Mammary epithelial cell (primary cell): Measurements from ENCODE around the gene STXBP6.

Source experiments
- CTCF ChIP-seq, 2 donors: IDR thresholded peaks in 1 of 2; conservative IDR thresholded peaks in 1 of 2; 2 replicates each; pipeline ENCODE4 v1.5.1; 2011 to 2012; ENCODE audit warnings: inconsistent platforms in 2 of 2, low read length in 2 of 2, mild to moderate bottlenecking in 2 of 2, control low read depth in 1 of 2, low read depth in 1 of 2; ENCODE audit not compliant: insufficient read depth in 1 of 2; ENCODE audit errors: extremely low read depth in 1 of 2
- EZH2 ChIP-seq: IDR thresholded peaks from 2 replicates; pipeline ENCODE4 v1.6.1; 2012; ENCODE audit warnings: low read length, inconsistent platforms, borderline replicate concordance

GRCh38 chr14:24995016-24995415, 54.9 kb downstream of the STXBP6 start:
- TF ChIP-seq EZH2, result no peak
- TF ChIP-seq CTCF (conservative IDR thresholded peaks at IDR 0.05 in 1 of 2, IDR thresholded peaks at IDR 0.05 in 1 of 2; ENCODE audit: extremely low read depth in 1 of 2, insufficient read depth in 1 of 2, low read depth in 1 of 2, low read length in 2 of 2), result no peak
